B cell (primary cell): Measurements from ENCODE around the gene CAV1. TPM values are rescaled to one million over a fixed set of nuclear protein-coding genes. Genes with fewer than 3 reads are reported as not detected.

ENCODE experiments used
- ATAC-seq: fragments of 200-7000 bp; cut with Tn5 transposase; one replicate; pipeline ENCODE4 v1.10.0; 2021; ENCODE audit warnings: low read depth, mild to moderate bottlenecking, moderate number of reproducible peaks, moderate library complexity
- CTCF ChIA-PET: fragments of 350-600 bp; sonication (Branson Sonifier 250); formaldehyde crosslinking; loops from one replicate; lab custom pipeline; 2021; ENCODE audit warnings: antibody characterized with exemption, inconsistent platforms; lab: Charles Lee
- POLR2A ChIA-PET: fragments of 350-600 bp; sonication (Branson Sonifier 250); formaldehyde crosslinking; loops from one replicate; lab custom pipeline; 2021; ENCODE audit warnings: antibody characterized with exemption; lab: Charles Lee
- DNase-seq: peaks from one replicate; pipeline ENCODE4 v3.0.0; 2013
- H2AFZ ChIP-seq: 2 replicates; pipeline ENCODE4 v1.6.1; 2012; ENCODE audit warnings: mild to moderate bottlenecking, low read depth, low read length; ENCODE audit not compliant: insufficient read depth, poor library complexity, severe bottlenecking
- H3K27ac ChIP-seq, 2 donors: 1 replicate in 1 of 2; 2 replicates in 1 of 2; pipeline ENCODE4 v1.5.1; 2012 to 2013; ENCODE audit warnings: low read length in 2 of 2, mild to moderate bottlenecking in 2 of 2, moderate library complexity in 1 of 2
- H3K27me3 ChIP-seq, 4 experiments: fragments of 200-600 bp in 1 of 4; sonication (generic) in 1 of 4; replicated peaks in 1 of 4; 1 replicate in 2 of 4; 2 replicates in 2 of 4; pipeline versions ENCODE4 v1.6.1 to v1.7.0; 2013 to 2016; ENCODE audit warnings: low read length in 3 of 4, mild to moderate bottlenecking in 2 of 4, mixed read lengths in 1 of 4, moderate library complexity in 1 of 4; ENCODE audit not compliant: insufficient read depth in 4 of 4, control insufficient read depth in 3 of 4; ENCODE audit errors: control extremely low read depth in 1 of 4
- H3K36me3 ChIP-seq, 2 experiments: replicated peaks in 1 of 2; 1 replicate in 1 of 2; 2 replicates in 1 of 2; pipeline versions ENCODE4 v1.6.1 to v1.7.1; 2013; ENCODE audit warnings: low read length in 1 of 2; ENCODE audit not compliant: insufficient read depth in 2 of 2, control insufficient read depth in 1 of 2; ENCODE audit errors: control extremely low read depth in 1 of 2, extremely low read depth in 1 of 2
- H3K4me1 ChIP-seq, 2 donors: fragments of 200-600 bp in 1 of 2; sonication (generic) in 1 of 2; 1 replicate in 1 of 2; 2 replicates in 1 of 2; pipeline versions ENCODE4 v1.5.1 to v1.6.1; 2013 to 2017; ENCODE audit warnings: low read length in 2 of 2; ENCODE audit not compliant: control insufficient read depth in 2 of 2, insufficient read depth in 2 of 2
- H3K4me2 ChIP-seq: replicated peaks from 2 replicates; pipeline ENCODE3; 2012; ENCODE audit warnings: mild to moderate bottlenecking, low read depth, low read length; ENCODE audit not compliant: poor library complexity, severe bottlenecking
- H3K4me3 ChIP-seq, 5 experiments: fragments of 200-600 bp in 1 of 5; sonication (generic) in 1 of 5; 1 replicate in 3 of 5; 2 replicates in 2 of 5; pipeline versions ENCODE4 v1.5.1 to v1.7.0; 2011 to 2016; ENCODE audit warnings: low read length in 4 of 5, mild to moderate bottlenecking in 4 of 5, low read depth in 2 of 5, control low read depth in 1 of 5, moderate library complexity in 1 of 5; ENCODE audit not compliant: insufficient read depth in 1 of 5; ENCODE audit errors: control extremely low read depth in 1 of 5, extremely low read depth in 1 of 5
- H3K79me2 ChIP-seq: fragments of 200-600 bp; sonication (generic); one replicate; pipeline ENCODE4 v1.6.0; 2016; ENCODE audit warnings: low read length; ENCODE audit not compliant: control insufficient read depth, insufficient read depth
- H3K9ac ChIP-seq: fragments of 200-600 bp; sonication (generic); 2 replicates; pipeline ENCODE4 v1.6.1; 2017; ENCODE audit warnings: mild to moderate bottlenecking, low read length, moderate library complexity
- H3K9me3 ChIP-seq, 3 donors: one replicate each; pipeline versions ENCODE4 v1.6.1 to v1.7.1; 2013; ENCODE audit warnings: low read length in 2 of 3; ENCODE audit not compliant: control insufficient read depth in 2 of 3, insufficient read depth in 1 of 3; ENCODE audit errors: control extremely low read depth in 1 of 3
- H4K20me1 ChIP-seq: 2 replicates; pipeline ENCODE4 v1.6.0; 2012; ENCODE audit warnings: mild to moderate bottlenecking, low read length; ENCODE audit not compliant: insufficient read depth, control insufficient read depth, poor library complexity, severe bottlenecking
- H3K27ac Mint-ChIP-seq: one replicate; pipeline ENCODE4 v1.8.0; 2021; ENCODE audit warnings: mixed read lengths
- H3K27me3 Mint-ChIP-seq: one replicate; pipeline ENCODE4 v1.8.0; 2021; ENCODE audit warnings: mixed read lengths
- H3K4me1 Mint-ChIP-seq: one replicate; pipeline ENCODE4 v1.8.0; 2021; ENCODE audit warnings: mixed read lengths
- H3K4me3 Mint-ChIP-seq: one replicate; pipeline ENCODE4 v1.8.0; 2021; ENCODE audit warnings: mixed read lengths
- H3K9me3 Mint-ChIP-seq: one replicate; pipeline ENCODE4 v1.8.0; 2022; ENCODE audit warnings: mixed read lengths; ENCODE audit not compliant: insufficient read depth
- CTCF ChIP-seq: fragments of 200-600 bp; IDR thresholded peaks from one replicate; pipeline ENCODE4 v1.8.0; 2022; ENCODE audit warnings: antibody characterized with exemption, mild to moderate bottlenecking
- EZH2 ChIP-seq: IDR thresholded peaks from 2 replicates; pipeline ENCODE4 v1.6.1; 2012; ENCODE audit warnings: borderline replicate concordance, low read depth, mild to moderate bottlenecking, moderate library complexity, low read length; ENCODE audit not compliant: insufficient read depth, poor library complexity, severe bottlenecking
- WGBS: methylation state at CpG from one replicate; pipeline ENCODE4 v1.1.5; 2013; ENCODE audit warnings: missing lambda C conversion rate; ENCODE audit not compliant: insufficient coverage; 5-methylcytosine and 5-hydroxymethylcytosine counted together
- intact Hi-C: fragments of 100-400 bp; cut with micrococcal nuclease; formaldehyde crosslinking; loops from one replicate; pipeline ENCODE4 v1.10.0; 2022
- polyA plus RNA-seq: library from polyadenylated mRNA; depleted of rRNA; stranded (reverse); fragments of >200 nt; gene quantifications from 2 replicates; pipeline ENCODE4 v1.2.3, GENCODE V29; 2012
- total RNA-seq, 2 donors: library from RNA; stranded (reverse); fragments of 120-200 nt in 1 of 2; gene quantifications; 1 replicate in 1 of 2; 2 replicates in 1 of 2; pipeline versions ENCODE4 v1.2.3 to v1.2.4, GENCODE V29; 2013 to 2022

CAV1 gene
- total and polyA plus RNA-seq, 2 donors (not counting 1 experiment from before 2014, with no cell fraction given) = 0.95 to 1.9 TPM

- Mint-ChIP-seq H3K4me3 (no peak overlapping the region), H3K4me1 (peaks cover 22% of the 10 kb centered on the region), H3K27me3 (peaks cover 15% of the 10 kb centered on the region), H3K27ac (no peak overlapping the region), H3K9me3 (no peaks in the 10 kb centered on the region)
- TF ChIP-seq CTCF (no peak), EZH2 (no peak)
- Histone ChIP-seq H3K9ac (no peak overlapping the region), H3K27ac (no peak overlapping the region), H2AFZ (no peak overlapping the region), H4K20me1 (no peaks in the 10 kb centered on the region), H3K36me3 (no peaks in the 10 kb centered on the region), H3K9me3 (no peaks in the 10 kb centered on the region), H3K4me3 (no peak overlapping the region), H3K4me1 (peaks cover 12 to 14% of the 10 kb centered on the region in 2 donors), H3K27me3 (peaks cover 0 to 3% (median 0%) of the 10 kb centered on the region in 4 experiments), H3K4me2 (no peak overlapping the region), H3K79me2 (no peaks in the 10 kb centered on the region)
- intact Hi-C loops = no loop called here
- ATAC-seq (no peak), DNase-seq (no peak)
- ChIA-PET CTCF (interaction anchor here (0.6 to 1.6 kb wide), 4 partner anchors 15 to 258 kb away, joined by 3 read pairs; no protein-coding TSS in a partner anchor), POLR2A (no interaction called here)
Observed at GRCh38 chr7:116570306-116570705, 45.5 kb downstream of the CAV1 start.

- no CpG with 5 or more reads among the region's 1 CpG for WGBS
- TF ChIP-seq EZH2 (no peak), CTCF (no peak)
- no peak overlapping the region for H3K27ac ChIP-seq
- H3K4me3 Mint-ChIP-seq = no peak overlapping the region
- H3K9me3 ChIP-seq = no peaks in the 10 kb centered on the region
- peaks cover 15% of the 10 kb centered on the region for H3K27me3 Mint-ChIP-seq
- intact Hi-C loops = no loop called here
- no peak overlapping the region for H3K27ac Mint-ChIP-seq
- H3K36me3 ChIP-seq = no peaks in the 10 kb centered on the region
- no peak overlapping the region for H3K9ac ChIP-seq
- ChIA-PET CTCF (interaction anchor here (1.4 kb wide), 1 partner anchor 14 kb away, joined by 3 read pairs; no protein-coding TSS in a partner anchor), POLR2A (no interaction called here)
- no peak overlapping the region for H2AFZ ChIP-seq
- peaks cover 0 to 3% (median 0%) of the 10 kb centered on the region in 4 experiments for H3K27me3 ChIP-seq
- H3K9me3 Mint-ChIP-seq = no peaks in the 10 kb centered on the region
- no peak overlapping the region for H3K4me2 ChIP-seq
- H3K79me2 ChIP-seq = no peaks in the 10 kb centered on the region
- no peak for ATAC-seq
- DNase-seq = no peak
- H3K4me1 ChIP-seq = peaks cover 12 to 14% of the 10 kb centered on the region in 2 donors
- H3K4me3 ChIP-seq = no peak overlapping the region
- H4K20me1 ChIP-seq = no peaks in the 10 kb centered on the region
- peaks cover 22% of the 10 kb centered on the region for H3K4me1 Mint-ChIP-seq
Observed at GRCh38 chr7:116571037-116571436, 46.2 kb downstream of the CAV1 start.
